Omental fat pad (tissue), 4 donors: ENCODE results near the gene CC2D1A. TPM values are rescaled to one million over a fixed set of nuclear protein-coding genes. Genes with fewer than 3 reads are reported as not detected.

Experiments
- ATAC-seq: fragments of 150-250 bp; one replicate; pipeline ENCODE4 v1.9.1; 2016; ENCODE audit warnings: mild to moderate bottlenecking, moderate library complexity; ENCODE audit not compliant: low FRiP score
- DNase-seq: peaks from one replicate; pipeline ENCODE4 v3.0.0-alpha.2; 2019; ENCODE audit warnings: low spot score
- CTCF ChIP-seq, 3 donors: fragments of 450-650 bp; IDR thresholded peaks; one replicate each; pipeline ENCODE4 v1.5.1; 2016 to 2017; ENCODE audit warnings: antibody characterized with exemption in 3 of 3, mild to moderate bottlenecking in 3 of 3, moderate library complexity in 2 of 3
- total RNA-seq, 4 donors: library from RNA; depleted of rRNA; stranded (reverse); fragments of >200 nt; gene quantifications; one replicate each; pipeline ENCODE4 v1.1.0, GENCODE V29; 2016

The CC2D1A gene
- total RNA-seq, 4 donors from 2014 or later: 12.3 to 24.9 (median 15.6) TPM

GRCh38 chr19:13894552-13894951, 11.4 kb upstream of the CC2D1A start:
- DNase-seq: no peak
- no peak for TF ChIP-seq CTCF (IDR thresholded peaks at IDR 0.05)
- no peak for ATAC-seq

GRCh38 chr19:13896227-13896626, 9.8 kb upstream of the CC2D1A start:
- ATAC-seq (no peak), DNase-seq (no peak)
- no peak for TF ChIP-seq CTCF (IDR thresholded peaks at IDR 0.05)

GRCh38 chr19:13899393-13899792, 6.6 kb upstream of the CC2D1A start:
- TF ChIP-seq CTCF (IDR thresholded peaks at IDR 0.05): no peak
- ATAC-seq: no peak

GRCh38 chr19:13899912-13900584, 6.0 kb upstream of the CC2D1A start:
- no peak for ATAC-seq
- no peak for DNase-seq
- no peak for TF ChIP-seq CTCF (IDR thresholded peaks at IDR 0.05)

More at GRCh38 chr19:13899393-13899792, 6.6 kb upstream of the CC2D1A start:
- no peak for DNase-seq

- TF ChIP-seq CTCF (IDR thresholded peaks at IDR 0.05): no peak
- ATAC-seq (no peak), DNase-seq (no peak)
These were observed 2.9 kb upstream of the CC2D1A start for GRCh38 chr19:13902993-13903555.

- DNase-seq: no peak
- no peak for TF ChIP-seq CTCF (IDR thresholded peaks at IDR 0.05)
- ATAC-seq: no peak
These were observed 512 bp downstream of the CC2D1A start for GRCh38 chr19:13906521-13906904.

GRCh38 chr19:13906910-13907309, 909 bp downstream of the CC2D1A start:
- DNase-seq: no peak
- no peak for ATAC-seq
- TF ChIP-seq CTCF (IDR thresholded peaks at IDR 0.05): no peak
